ENCODE measurements around the gene KCNQ1.

KCNQ1 gene

DNA sequence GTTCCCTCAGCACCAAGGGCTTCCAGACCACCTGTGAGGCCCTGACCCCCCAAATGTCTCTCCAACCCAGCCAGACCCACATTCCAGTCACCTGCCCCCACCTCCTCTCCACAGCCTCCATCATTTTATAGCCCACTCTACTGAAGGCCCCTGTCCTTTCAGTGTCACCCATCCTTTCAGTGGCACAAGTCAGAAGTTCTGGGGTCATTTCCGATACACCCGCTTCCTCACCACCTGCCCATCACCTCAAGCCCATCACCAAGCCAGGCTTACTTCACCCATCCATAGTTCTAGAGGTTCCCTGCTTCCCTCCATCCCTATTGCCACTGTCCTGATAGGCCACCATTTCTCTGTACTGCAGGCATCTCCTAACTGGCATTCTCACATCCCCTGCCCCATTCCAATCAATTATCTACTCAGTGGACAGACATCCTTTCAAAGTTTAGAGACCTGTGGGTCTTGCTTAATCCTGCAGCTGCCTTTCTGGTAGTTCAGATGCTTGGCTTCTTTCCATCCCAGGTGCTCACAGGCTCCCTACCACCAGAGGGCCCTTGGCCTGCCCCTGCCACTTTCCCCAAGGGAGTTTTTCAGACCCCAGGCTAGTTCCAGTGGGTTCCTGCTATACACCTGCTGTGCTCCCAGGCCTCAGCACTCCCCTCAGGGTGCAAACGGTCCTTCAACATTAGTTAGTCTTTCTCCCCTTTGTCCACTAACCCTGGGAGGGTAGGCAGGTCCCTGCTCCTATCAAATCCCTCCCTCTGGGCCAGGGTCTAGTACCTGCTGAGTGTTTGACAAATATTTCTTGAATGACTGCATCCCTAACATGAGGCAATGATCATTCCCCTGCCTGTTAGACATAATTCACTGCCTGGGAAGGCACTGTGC is 247.4 kb downstream of the KCNQ1 start:
- TF ChIP-seq, protein P1, sequence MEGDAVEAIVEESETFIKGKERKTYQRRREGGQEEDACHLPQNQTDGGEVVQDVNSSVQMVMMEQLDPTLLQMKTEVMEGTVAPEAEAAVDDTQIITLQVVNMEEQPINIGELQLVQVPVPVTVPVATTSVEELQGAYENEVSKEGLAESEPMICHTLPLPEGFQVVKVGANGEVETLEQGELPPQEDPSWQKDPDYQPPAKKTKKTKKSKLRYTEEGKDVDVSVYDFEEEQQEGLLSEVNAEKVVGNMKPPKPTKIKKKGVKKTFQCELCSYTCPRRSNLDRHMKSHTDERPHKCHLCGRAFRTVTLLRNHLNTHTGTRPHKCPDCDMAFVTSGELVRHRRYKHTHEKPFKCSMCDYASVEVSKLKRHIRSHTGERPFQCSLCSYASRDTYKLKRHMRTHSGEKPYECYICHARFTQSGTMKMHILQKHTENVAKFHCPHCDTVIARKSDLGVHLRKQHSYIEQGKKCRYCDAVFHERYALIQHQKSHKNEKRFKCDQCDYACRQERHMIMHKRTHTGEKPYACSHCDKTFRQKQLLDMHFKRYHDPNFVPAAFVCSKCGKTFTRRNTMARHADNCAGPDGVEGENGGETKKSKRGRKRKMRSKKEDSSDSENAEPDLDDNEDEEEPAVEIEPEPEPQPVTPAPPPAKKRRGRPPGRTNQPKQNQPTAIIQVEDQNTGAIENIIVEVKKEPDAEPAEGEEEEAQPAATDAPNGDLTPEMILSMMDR (IDR thresholded peaks at IDR 0.05; ENCODE audit: insufficient read depth, low read depth, low read length, missing control alignments) = peak; percentile 57
- no peak overlapping the region for H3K4me3 ChIP-seq (ENCODE audit: low read length)
- DNase-seq (ENCODE audit: low read depth) = peak; percentile 37

DNA sequence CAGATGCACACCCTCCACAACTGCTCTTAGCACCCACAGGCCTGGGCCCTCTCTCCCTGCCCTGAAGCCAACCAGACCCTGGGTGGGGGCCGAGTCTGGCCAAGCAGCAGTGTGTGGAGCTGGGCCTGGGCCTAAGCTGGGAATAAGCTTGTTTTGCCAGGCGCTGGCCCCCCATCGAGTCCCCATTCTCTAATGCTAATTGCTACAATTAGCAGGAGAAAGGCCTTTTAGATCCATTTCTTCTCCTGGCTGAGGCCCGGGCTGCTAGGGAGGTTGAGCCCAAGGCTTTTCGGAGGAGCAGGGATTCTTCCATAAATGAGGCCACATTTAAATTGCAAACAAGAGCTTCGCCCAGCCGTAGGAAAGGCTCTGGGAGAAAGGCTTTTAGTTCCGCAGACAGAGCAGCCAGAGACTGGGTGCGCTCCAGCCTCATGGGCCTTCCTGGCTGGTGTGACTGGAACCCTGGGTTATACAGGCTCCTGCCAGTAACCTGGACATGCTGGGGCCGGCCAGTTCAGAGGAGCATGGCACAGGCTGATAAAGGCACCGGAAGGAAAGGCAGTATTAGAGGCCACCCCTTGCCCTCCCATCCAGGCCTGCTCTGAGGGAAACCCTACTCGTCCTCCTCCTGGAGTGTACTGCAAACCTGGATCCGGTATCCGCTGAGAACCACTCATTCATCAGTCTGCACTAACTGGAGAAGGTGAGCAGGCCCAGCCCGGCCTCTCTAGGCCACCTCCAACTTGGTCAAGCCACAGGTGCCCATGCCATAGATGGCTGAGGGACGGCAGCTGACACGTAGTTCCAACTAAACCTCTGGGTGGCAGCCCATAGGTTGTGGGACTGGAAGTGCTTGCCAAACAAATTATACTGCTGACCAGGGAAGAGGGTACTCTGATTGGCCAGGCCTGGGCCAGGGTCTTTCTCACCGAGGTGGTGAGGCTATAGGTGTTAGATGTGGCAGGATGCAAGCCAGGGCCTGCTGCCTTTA is 248.8 kb downstream of the KCNQ1 start:
- DNase-seq (ENCODE audit: low read depth) = no peak
- TF ChIP-seq, protein P1 (IDR thresholded peaks at IDR 0.05; ENCODE audit: insufficient read depth, low read depth, low read length, missing control alignments) = no peak
- H3K4me3 ChIP-seq (ENCODE audit: low read length) = no peak overlapping the region

DNA sequence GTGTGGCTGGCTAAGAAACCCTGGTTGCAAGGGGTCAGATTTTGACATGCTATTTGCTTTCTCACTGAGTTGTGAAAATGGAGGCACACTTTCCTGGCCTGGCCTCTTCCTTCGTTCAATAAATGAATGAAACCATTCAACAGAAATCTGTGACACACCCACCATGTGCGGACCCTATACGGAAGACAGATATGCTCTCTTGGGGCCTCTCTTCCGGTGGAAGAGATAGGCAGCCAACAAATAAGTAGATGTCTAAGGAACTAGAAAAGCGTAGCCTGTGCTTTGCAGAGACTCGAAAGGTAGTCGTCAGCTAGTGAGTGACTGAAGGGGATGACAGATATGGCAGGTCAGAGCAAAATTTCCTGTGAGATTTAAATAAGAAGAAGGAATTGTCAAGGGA is 249.7 kb downstream of the KCNQ1 start:
- TF ChIP-seq, protein P1 (IDR thresholded peaks at IDR 0.05; ENCODE audit: insufficient read depth, low read depth, low read length, missing control alignments) = no peak
- H3K4me3 ChIP-seq (ENCODE audit: low read length) = no peak overlapping the region
- DNase-seq (ENCODE audit: low read depth) = no peak

DNA sequence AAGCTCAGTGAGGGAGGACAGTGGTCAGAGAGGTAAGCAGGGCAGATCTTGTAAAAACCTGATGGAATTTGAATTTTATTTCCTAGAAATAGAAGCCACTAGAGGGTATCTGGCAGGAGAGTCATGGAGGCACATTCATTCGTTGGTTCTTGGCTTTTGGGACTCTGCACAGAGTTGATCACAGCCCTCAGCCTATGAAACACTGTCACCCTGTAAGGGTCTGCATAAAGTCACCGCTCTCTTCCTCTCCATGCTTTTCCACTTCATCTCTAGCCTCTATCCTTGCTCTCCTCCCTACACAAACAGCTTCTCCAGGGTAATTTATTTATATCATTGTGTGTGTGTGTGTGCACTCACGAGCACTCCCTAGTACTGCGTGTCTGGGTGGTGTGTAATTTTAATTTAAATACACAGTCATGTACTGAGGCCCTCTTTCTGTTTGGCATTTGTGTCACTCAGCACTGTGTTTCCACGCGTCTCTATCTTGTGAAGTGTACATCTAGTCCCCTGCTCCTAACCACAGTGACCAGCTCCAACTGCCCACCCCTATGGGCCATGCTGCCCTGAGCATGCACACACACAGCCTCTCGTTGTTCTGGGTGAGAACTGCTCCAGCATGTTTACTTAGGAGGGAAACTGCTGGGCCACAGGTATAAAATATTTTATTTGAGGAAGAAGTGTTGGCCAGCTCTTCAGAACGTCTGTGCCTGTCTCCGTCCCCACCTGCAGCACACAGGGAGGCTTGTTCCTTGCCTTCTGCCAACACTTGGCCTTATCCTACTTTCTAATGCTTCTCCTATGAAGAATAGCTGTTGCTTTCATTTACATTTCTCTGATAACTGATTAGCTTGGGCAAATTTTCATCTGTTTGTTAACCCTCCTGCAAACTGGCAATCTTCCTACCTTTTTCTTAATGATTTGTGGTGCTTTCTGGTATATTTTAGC is 250.5 kb downstream of the KCNQ1 start:
- TF ChIP-seq, protein P1 (IDR thresholded peaks at IDR 0.05; ENCODE audit: insufficient read depth, low read depth, low read length, missing control alignments) = no peak
- H3K4me3 ChIP-seq (ENCODE audit: low read length) = no peak overlapping the region
- no peak for DNase-seq (ENCODE audit: low read depth)

DNA sequence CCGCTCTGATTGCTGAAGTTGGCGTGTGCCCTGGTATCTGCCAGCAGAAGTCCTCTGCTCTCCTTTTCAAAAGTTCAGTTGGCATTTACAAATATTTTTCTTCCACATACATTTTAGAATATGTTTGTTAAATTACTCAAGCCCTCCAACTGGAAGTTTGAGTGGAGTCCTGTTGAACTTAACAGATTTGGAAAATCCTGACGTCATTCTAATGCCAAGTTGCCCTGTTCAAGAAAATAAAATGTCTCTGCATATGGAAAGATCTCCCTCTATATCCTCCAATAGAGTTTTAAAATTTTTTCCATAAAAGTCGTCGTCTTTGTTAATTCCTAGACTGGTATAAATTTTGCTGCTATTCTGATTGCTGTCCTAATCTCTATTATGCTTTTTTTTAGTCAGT is 251.6 kb downstream of the KCNQ1 start:
- TF ChIP-seq, protein P1 (IDR thresholded peaks at IDR 0.05; ENCODE audit: insufficient read depth, low read depth, low read length, missing control alignments) = no peak
- no peak overlapping the region for H3K4me3 ChIP-seq (ENCODE audit: low read length)
- DNase-seq (ENCODE audit: low read depth) = no peak

DNA sequence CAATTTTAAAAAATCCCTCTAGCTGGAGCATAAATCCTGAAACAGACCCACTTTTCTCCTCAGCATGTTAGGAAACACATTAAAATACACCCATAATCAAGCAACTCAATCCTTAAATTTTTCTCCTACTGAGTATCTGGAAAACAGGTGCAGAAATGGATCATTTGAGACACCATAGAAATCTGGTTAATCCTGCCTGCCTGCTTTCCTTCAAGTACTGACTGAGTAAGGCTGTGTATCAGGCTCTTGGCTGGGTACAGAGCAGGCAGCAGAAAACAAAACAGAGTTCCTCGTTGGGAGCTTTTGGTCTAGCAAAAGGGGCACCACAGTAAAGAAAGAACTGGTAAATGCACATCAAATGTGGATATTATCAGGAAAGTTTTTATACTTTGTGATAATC is 253.1 kb downstream of the KCNQ1 start:
- TF ChIP-seq, protein P1 (IDR thresholded peaks at IDR 0.05; ENCODE audit: insufficient read depth, low read depth, low read length, missing control alignments) = no peak
- DNase-seq (ENCODE audit: low read depth) = peak; percentile 60
- peak overlapping the region; percentile 74 for H3K4me3 ChIP-seq (ENCODE audit: low read length)

All from epithelial cell of esophagus (primary cell).